Measurements from ENCODE around the gene HOXC12.

HOXC12 gene

GRCh38 chr12:53939141-53940108 lies 15.3 kb upstream of the HOXC12 start:
- H3K4me3 ChIP-seq (ENCODE audit: low read length): no peak overlapping the region
- no peak for DNase-seq (ENCODE audit: low read depth, low spot score)

- no peak overlapping the region for H3K4me3 ChIP-seq (ENCODE audit: low read length)
- DNase-seq (ENCODE audit: low read depth, low spot score): no peak
Measured at GRCh38 chr12:53940443-53941014, 14.2 kb upstream of the HOXC12 start.

GRCh38 chr12:53941187-53941586 lies 13.5 kb upstream of the HOXC12 start:
- H3K4me3 ChIP-seq (ENCODE audit: low read length): no peak overlapping the region
- DNase-seq (ENCODE audit: low read depth, low spot score): no peak

GRCh38 chr12:53941750-53942149 lies 13.0 kb upstream of the HOXC12 start:
- DNase-seq (ENCODE audit: low read depth, low spot score): peak; percentile 43
- no peak overlapping the region for H3K4me3 ChIP-seq (ENCODE audit: low read length)

DNA sequence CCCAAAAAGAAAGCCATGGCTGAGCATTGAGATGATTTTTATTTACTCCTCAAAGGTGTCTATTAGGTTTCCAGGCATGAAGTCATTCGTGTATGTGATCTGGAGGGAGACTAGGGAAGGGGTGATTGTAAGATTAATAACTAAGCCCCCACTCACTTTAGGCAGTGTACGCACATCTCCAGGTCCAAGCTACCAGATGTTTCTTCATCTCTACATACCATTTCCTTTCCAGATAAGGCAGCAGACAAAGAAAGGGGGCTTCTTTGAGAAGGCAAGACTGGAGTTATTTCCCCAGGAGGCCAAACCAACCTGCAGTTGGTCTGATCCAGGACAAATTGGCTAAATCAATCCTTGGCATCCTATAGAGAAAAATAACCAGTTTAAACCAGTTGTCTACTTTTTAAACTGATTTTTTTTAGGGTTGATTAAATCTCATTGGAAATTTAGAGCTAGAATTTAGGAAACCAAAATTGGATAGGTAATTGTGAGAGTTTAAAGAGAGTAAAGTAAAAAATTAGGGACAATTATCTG lies 12.2 kb upstream of the HOXC12 start:
- H3K4me3 ChIP-seq (ENCODE audit: low read length): no peak overlapping the region

DNA sequence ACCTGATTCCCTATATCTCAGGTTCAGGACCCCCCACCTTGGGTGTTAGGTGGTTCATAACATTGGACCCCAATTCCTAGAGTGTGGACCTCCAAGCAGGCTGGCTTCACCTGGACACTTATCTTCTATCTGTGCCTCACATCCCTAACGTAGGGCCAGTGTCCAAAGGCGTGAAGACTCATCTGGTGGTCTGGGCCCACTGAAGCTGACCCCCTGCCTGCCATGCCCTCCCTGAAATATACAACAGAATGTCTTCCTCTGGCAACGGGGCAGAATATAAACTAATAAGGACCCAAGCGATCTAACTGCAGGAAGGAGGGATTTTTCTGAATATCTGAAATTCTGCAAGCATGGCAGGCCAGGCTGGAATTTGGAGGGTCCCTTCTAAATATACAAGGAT lies 10.5 kb upstream of the HOXC12 start:
- no peak overlapping the region for H3K4me3 ChIP-seq (ENCODE audit: low read length)
- no peak for DNase-seq (ENCODE audit: low read depth, low spot score)

More for the DNA sequence above, 12.2 kb upstream of the HOXC12 start:
- no peak for DNase-seq (ENCODE audit: low read depth, low spot score)

DNA sequence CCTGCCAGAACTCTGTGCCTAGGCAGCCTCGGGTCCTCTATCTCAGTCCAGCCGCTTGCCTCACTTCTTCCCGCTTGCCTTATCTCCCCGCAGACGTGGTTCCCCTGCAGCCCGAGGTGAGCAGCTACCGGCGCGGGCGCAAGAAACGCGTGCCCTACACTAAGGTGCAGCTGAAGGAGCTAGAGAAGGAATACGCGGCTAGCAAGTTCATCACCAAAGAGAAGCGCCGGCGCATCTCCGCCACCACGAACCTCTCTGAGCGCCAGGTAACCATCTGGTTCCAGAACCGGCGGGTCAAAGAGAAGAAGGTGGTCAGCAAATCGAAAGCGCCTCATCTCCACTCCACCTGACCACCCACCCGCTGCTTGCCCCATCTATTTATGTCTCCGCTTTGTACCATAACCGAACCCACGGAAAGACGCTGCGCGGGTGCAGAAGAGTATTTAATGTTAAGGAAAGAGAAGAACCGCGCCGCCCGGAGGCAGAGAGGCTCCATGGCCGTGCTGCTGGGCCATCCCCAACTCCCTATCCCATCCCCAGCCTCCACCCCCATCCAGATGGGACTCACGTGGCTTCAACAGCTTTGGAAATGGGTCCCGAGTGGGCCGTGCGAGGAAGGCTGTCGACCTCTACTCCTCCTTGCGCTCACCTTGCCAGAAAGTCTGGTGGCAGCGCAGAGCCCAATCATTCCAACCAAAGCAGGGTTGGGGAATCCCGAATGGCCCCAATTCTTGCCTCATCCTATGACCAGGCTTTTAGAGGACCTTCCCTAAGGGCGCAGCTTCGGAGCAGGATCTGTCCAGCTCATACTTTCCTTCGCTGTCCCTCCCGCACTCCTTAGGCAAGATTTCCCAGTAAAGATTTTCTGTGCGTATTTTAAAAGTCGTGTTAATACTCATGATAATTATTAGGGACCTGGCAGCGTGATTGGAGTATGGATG lies 9.5 kb upstream of the HOXC12 start:
- H3K4me3 ChIP-seq (ENCODE audit: low read length): no peak overlapping the region
- DNase-seq (ENCODE audit: low read depth, low spot score): no peak

DNA sequence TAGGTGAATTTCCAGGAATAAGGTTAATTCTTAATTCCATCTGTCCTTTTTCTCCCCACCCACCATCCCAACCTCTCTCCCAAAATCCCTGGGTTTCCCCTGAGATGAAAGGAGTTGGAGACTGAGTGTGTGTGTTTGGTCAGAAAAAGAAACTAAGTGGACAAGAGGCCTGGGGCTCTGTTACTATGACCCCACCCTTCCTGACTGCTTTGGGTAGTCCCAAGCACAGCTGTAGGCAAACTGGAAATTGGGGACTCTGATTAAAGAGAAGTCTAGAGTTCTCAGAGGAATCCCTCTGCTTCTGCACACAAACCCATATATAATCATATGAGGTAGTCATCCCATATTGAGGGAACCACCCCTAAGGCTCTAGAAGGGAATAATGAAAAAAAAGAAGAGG lies 7.0 kb upstream of the HOXC12 start:
- DNase-seq (ENCODE audit: low read depth, low spot score): no peak
- H3K4me3 ChIP-seq (ENCODE audit: low read length): no peak overlapping the region

DNA sequence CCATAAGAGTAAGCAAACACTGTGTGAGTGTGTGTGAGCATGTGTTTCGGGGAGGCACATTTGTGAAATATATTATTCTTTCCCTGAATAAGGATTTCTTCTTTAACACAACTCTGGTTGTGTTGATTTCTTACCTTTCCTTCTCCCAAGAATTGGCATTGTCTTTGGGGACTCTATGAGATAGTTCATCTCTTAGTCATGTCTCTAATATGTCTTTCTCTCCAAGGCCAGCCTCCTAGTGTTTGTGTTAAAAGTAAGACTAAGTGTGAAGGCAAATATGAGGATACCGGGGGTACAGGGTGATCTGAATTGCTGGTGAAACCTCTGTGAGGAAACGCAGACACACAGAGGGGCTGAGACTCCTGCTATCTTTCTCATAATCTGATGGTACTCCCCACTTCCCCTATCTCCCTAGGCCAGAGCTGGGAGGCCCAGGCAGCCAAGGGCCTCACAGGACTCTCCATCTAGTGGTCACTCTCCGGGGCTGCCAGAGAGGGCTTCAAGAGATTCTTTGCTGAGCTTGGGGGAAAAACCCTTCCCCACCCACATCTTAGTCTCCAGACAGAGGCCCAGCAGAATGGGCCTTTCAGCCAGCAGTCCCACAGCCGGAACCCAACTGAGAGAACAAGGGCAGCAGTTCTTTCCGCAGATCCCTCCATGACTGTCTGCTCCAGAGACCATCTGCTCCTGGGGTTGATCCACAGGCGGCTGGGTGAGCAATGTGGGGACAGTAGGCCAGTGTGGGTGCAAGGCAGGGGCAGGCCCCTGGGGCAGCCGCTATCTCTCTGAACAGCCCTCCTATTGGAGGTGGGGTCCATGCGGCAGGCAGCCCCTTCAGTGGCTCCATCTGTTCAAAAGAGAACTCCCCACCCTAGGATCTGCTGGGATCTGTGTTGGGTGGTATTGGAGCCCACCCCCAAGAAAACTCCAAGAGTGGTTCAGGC lies 5.8 kb upstream of the HOXC12 start:
- DNase-seq (ENCODE audit: low read depth, low spot score): no peak

DNA sequence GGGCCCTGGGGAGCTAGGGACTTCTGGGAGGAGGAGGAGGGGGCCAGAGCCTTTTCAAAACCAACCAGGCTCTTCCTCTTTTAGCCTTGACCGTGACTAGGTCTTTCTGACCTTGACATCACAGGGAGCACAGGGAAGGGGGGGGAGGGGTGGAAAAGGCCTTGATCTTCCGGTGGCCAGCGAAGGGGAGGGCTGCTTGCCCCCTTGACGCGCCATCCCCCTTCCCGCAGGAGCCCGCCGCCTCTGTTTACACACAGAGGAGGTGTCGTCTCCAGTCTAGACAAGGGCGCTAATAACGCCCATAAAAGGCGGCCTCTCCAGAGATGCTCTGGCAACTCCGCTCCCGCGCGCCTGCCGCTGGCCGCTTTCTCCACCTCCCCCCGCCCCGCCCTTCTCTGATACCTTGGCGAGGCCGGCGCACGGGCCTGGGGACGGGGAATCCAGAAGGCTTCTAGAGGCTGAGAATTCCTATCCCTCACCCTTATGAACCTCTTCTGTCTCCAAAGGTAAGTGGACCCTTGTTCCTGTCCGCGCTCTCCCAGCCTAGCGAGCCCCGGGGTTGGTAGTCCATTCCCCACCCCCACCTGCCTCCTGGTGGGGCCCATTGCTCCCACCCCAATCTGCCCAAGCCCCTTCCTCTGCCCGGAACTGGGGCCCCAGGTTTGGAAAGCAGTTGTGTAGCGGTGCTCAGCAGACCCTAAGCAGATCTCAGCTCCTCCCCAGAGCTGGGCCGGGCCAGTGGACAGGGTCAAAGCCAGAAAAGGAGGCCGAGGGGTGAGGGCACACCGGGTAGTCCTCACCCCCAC lies 4.9 kb upstream of the HOXC12 start:
- DNase-seq (ENCODE audit: low read depth, low spot score): no peak
- H3K4me3 ChIP-seq (ENCODE audit: low read length): no peak overlapping the region

More for the DNA sequence above, 5.8 kb upstream of the HOXC12 start:
- H3K4me3 ChIP-seq (ENCODE audit: low read length): no peak overlapping the region

- DNase-seq (ENCODE audit: low read depth, low spot score): no peak
- H3K4me3 ChIP-seq (ENCODE audit: low read length): no peak overlapping the region
Measured at GRCh38 chr12:53950437-53950773, 4.3 kb upstream of the HOXC12 start.

GRCh38 chr12:53950789-53951576 lies 3.7 kb upstream of the HOXC12 start:
- no peak overlapping the region for H3K4me3 ChIP-seq (ENCODE audit: low read length)

DNA sequence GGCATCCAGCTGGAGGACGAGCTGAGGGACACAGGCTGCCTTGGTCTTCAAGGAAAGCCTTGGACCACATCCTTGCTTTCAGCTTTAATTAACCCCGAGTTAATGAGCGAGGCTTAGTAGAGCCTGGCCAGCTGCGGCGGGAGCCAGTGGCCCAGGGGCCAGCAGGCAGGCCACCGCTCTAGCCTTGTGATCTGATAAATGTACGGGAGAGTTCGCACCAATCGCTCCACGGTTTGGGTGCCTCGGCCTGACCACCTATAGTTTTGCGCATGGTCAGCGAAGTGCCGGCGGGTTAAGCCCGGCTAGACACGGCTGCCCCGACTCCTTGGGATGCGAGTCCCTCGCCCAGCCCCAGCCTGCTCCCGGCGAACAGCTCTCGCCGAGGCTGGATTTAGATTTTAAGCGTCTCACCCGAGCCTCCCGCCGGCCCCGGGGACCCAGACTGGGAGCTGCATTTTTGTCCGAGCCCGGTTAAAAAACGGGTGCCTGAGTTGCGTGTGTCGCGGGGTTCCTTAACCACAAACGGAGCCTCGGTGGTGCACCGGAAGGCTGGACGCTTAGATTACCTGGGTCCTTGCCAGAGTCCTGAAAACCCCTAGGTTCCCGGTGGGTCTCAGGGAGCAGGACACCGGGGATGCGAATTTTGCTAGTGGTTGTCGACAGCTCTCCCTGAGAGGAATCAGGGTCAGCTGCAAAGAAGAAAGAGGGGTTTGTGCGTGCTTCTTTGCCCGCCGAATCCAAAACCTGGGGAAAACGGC lies 2.9 kb upstream of the HOXC12 start:
- H3K4me3 ChIP-seq (ENCODE audit: low read length): no peak overlapping the region

More at GRCh38 chr12:53950789-53951576, 3.7 kb upstream of the HOXC12 start:
- no peak for DNase-seq (ENCODE audit: low read depth, low spot score)

GRCh38 chr12:53952335-53952694 lies 2.4 kb upstream of the HOXC12 start:
- no peak overlapping the region for H3K4me3 ChIP-seq (ENCODE audit: low read length)
- no peak for DNase-seq (ENCODE audit: low read depth, low spot score)

More for the DNA sequence above, 2.9 kb upstream of the HOXC12 start:
- DNase-seq (ENCODE audit: low read depth, low spot score): no peak

DNA sequence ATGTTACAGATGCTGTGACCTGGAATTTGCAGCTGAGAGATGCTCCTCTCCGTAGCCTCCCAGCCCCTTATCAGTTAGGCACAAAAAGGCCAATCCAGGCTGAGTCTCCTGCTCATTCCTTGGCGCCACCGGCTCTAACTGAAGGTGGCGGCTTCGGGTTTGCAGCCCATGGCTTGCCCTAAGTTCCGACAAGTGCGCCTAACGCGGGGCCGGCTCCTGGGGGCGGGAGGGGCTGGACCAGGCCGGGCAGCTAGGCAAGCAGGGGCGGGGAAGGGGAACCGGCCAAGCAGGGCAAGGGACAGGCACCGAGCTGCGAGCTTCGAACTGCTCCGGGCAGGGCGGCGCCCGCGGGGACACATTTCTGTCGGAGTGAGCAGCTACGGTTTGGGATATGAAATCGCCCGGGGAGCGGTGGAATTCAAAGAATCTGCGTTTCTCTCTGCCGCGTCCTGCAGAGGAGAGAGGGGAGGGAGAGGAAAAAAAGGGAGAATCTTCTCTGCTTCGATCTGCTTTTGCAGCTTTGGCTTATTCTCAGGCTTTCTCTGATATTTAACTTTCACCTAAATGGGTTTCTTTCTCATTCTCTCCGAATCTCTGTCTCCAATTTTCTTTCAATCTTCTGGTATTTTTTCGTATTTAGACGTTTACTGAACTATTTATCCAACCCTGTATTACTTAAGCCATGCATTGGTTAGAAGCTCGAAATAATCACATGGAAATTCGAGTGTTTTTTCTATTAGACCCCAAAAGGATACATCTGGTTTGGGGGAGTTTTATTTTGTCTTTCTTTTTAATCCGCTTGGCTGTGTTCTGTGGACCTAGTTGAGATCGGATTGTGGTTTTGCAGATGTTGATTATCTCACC lies 1.6 kb upstream of the HOXC12 start:
- DNase-seq (ENCODE audit: low read depth, low spot score): no peak
- H3K4me3 ChIP-seq (ENCODE audit: low read length): no peak overlapping the region
